ENCODE data around the gene PLEKHH2.
"Not testable (repeated sequence)": the region's sequence is repeated elsewhere in the genome, so short reads cannot be mapped to it uniquely, and the experiment has no call there.

PLEKHH2 gene

DNA sequence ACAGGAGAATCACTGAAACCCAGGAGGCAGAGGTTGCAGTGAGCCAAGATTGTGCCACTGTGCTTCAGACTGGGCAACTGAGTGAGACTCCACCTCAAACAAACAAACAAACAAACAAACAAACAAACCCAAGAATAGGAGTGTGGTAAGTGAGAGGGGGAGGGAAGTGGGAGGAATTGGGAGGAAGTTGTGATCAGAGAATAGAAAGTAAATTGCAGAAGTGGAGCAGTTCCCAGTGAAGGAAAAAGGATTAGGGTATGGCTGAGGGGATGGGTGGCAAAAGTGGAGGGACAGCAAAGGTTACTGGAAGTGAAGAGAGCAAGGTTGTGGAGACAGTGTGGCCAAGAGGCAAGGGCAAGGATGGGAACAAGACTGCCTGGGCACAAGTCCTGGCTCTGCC lies 80.3 kb downstream of the PLEKHH2 start:
- no peak for DNase-seq (ENCODE audit: low spot score)

DNA sequence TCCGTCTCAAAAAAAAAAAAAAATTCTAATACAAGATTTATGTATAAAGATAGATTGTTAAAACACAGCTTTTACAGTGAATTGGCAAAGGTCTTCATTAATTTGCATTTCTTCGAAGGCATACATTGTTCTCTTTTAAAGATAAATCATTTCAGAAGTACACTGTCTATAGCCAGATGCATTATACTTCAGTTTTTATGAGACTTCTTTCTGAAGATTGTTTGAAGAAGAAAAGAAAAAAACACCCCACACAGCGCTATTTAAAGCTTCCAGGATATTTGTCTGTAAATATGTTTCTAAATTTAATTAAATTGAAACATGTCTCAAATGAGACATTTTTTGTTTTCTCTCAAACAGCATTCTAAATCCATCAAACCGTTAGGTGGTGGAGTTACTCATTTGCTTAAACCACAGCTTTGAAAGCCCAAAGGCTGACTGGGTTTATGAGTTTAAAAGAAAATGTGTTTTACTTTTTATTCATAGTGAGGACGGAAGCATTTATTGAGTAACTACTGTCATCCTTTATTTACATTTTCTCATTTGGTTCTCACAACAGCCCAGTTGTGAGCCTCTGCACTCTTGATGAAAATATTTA lies 81.6 kb downstream of the PLEKHH2 start:
- DNase-seq (ENCODE audit: low spot score) = no peak

DNA sequence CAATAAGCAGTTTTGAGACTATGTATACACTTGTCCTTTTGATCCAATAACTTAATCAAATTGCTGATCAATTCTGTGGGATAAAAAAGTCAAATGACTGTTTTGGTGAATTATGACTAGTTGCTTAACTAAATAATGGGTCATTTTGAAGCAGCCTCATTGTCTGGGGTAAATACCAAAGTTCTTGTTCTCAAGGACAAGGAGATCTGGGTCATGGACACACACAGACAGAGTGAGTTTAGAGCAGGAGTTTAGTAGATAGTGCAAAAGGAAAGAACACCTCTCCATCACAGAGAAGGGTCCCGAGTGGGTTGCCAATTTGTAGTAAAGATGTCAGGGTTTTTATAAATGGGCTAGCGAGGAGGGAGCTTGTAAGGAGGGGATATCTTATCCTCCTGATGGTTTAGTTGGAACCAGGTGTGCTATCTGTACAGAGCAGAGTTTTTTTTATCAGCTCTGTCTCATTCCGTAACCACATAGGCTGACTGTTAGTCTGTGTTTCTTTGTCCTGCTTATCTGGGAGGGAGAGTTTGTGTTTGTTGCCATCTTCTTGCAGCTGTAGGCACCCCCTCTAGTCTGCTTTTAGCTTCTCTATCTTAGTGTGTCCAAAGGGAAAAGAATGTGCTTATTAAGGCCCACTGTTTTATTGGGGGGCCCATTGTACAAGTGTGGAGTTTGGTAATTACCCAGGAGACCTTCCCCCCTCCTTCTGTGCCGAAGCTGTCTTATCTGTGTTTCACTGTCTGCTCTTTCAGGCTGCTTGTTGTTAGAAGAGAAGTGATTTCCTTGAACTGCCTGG lies 87.9 kb downstream of the PLEKHH2 start:
- no peak for DNase-seq (ENCODE audit: low spot score)

GRCh38 chr2:43725711-43726246 lies 88.7 kb downstream of the PLEKHH2 start:
- no peak for DNase-seq (ENCODE audit: low spot score)

DNA sequence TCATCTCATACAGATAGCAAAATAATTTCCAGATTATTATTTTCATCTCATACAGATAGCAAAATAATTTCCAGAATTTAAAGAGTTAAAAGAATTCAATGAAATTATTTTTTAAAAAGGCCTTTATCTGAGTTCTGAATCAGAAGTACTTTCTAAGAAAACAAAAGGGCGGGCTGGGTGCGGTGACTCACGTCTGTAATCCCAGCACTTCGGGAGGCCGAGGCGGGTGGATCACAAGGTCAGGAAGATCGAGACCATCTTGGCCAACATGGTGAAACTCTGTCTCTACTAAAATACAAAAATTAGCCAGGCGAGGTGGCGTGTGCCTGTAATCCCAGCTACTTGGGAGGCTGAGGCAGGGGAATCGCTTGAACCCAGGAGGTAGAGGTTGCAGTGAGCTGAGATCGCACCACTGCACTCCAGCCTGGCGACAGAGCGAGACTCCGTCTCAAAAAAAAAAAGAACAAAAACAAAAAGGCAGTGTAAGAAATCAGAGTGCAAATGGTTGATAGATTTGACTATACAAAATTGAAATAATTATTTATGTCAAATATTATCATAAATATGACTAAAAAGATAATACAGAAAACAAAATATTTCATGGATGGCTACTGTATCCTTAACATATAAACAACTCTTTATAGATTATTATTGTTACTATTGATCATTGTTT lies 90.0 kb downstream of the PLEKHH2 start:
- DNase-seq (ENCODE audit: low spot score) = not testable (repeated sequence)

GRCh38 chr2:43727634-43728014 lies 90.6 kb downstream of the PLEKHH2 start:
- DNase-seq (ENCODE audit: low spot score) = no peak

DNA sequence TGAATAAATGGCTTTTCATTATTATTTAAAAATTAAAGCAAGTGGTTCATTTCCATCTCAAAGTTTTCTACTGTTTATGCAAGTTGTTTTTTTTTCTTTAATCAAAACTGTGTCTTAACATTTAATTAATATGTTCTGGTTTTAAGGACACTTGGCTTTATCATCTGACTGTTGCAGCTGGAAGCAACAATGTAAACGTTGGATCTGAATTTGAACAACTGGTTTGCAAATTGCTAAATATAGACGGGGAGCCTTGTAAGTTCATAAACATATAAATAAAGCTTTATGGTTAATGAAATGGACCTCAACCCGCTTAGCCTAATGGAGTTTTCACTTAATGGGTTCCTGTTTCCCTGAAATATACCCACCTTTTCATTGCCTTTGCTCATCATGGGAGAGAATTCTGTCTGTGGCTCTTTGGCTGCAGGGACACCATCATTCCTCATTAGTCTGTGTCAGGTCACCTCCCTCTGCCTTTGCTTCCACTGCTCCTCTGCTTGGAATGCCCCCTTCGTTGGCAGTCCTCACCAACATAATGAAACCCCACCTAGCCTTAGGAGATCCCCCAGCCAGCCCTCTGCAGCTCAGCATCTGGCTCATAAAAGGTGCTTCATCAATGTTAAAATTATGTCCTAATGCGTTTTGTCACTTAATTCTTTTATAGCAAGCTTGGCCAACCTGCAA lies 92.6 kb downstream of the PLEKHH2 start:
- DNase-seq (ENCODE audit: low spot score) = no peak

GRCh38 chr2:43731211-43731610 lies 94.2 kb downstream of the PLEKHH2 start:
- no peak for DNase-seq (ENCODE audit: low spot score)

GRCh38 chr2:43736637-43737036 lies 99.6 kb downstream of the PLEKHH2 start:
- DNase-seq (ENCODE audit: low spot score) = no peak

DNA sequence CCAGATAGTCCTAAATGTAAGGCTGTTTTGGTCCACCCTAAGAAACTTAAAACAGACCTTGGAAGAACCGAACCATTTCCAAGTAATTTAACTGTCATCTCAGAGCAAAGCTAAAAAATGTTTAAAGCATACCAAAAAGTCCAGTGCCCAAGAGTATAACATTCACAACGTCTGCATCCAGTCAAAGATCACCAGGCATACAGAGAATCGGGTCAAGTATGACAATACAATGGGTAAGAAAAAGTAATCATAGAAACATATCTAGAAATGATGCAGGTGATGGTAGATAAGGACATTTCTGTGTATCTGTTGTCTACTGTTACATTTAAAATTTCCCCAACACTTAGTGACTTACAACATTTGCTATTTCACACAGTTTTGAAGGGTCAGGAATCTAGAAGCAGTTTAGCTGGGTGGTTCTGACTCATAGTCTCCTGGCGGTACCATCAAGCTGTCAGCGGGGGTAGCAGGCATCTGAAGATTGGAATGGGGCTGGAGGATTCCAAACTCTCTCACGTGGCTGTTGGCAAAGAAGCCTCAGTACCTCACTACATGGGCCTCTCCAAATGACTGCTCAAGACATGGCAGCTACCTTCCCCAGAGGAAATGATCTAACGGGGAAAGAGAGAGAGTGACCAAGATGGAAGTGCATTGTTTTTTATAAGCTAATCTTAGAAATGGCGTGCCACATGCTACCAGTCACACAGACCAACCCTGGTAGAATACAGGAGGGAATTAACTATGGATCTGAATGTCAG lies 100.2 kb downstream of the PLEKHH2 start:
- peak; percentile 86 for DNase-seq (ENCODE audit: low spot score)

DNA sequence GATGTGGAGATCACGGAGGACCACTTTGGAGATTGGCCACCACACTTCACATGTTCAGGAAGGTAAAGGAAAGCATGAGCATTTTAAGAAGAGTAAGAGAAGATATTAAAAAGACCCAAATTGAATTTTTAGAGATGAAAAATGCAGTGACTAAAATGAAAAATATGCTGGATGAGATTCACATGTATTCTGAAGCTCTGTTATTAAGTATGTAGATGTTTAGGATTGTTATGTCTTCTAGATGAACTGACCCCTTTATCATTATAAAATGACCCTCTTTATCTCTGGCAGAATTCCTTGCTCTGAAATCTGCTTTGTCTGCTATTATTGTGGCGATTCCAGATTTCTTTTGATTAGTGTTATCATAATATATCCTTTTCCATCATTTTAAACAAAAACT lies 100.8 kb downstream of the PLEKHH2 start:
- DNase-seq (ENCODE audit: low spot score) = peak; percentile 5

DNA sequence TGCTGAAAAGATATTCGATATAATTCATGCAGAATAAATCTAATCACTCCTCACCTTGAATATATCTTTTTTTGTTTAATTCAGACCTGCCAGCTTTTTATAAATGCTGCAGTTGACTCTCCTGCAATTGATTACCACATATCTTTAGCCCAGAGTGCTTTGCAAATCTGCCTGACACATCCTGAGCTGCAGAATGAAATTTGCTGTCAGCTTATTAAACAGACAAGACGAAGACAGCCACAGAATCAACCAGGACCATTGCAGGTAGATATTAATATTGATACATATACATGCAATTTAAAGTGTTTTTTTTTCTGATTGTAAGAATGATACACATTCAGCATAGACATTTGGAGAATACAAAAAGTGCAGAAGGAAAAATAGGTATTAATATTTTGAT lies 101.2 kb downstream of the PLEKHH2 start:
- DNase-seq (ENCODE audit: low spot score) = no peak

DNA sequence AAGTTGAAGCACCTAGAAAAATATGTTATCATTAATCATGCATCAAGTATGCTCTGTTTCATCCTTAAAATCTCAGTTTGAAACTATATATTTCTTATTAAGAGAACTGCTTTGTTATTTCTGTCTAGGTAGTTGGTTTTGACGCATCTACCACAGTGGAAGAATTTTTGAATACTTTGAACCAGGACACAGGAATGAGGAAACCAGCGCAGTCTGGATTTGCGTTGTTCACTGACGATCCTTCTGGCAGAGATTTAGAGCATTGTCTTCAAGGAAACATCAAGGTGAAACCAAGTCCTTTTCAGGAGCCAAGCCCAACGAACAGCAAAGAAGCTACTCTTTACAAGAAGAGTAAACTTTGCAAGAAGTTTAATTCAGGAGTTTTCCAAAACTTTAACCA lies 106.6 kb downstream of the PLEKHH2 start:
- DNase-seq (ENCODE audit: low spot score) = no peak

DNA sequence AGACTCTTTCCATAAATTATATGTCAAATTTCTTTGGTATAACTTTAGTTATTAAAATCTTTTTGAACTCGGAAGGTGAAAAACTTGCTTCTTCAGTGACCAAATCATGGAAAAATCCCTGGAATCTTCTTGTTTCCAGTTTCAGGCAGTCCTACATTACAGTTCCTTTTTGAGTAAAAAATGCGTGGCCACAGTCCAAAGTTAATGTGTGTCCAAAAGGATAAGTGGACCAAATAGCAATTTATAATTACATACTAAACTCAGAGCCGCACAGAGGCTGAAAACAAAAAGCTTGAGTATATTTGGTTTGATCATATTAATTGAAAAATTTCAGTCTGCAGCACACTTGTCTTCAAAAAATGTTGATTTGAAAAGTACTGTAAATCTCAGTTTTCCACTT lies 108.4 kb downstream of the PLEKHH2 start:
- peak; percentile 69 for DNase-seq (ENCODE audit: low spot score)

GRCh38 chr2:43748333-43748732 lies 111.3 kb downstream of the PLEKHH2 start:
- no peak for DNase-seq (ENCODE audit: low spot score)

- no peak for DNase-seq (ENCODE audit: low spot score)
Measured at GRCh38 chr2:43749583-43749982, 112.5 kb downstream of the PLEKHH2 start.

- no peak for DNase-seq (ENCODE audit: low spot score)
Measured at GRCh38 chr2:43751476-43751990, 114.5 kb downstream of the PLEKHH2 start.

DNA sequence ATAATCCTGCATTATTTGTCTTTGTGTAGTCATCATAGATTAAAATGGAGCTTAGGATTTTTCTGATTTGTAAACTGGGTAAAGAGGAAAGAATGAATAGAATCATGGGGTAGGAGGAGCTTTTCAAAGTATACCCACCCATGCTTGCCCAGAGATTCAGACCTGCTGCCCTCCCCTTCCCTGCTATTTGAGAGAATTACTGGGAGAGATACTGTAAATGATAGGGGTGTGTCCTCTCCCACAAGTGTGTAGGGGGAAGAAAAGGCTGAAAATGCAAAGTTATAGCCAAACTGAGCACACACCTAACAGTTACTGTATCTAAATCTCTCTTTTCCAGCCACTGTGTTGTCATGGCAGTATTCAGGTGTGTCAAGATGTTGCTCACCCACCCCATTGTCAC lies 115.2 kb downstream of the PLEKHH2 start:
- DNase-seq (ENCODE audit: low spot score) = no peak

DNA sequence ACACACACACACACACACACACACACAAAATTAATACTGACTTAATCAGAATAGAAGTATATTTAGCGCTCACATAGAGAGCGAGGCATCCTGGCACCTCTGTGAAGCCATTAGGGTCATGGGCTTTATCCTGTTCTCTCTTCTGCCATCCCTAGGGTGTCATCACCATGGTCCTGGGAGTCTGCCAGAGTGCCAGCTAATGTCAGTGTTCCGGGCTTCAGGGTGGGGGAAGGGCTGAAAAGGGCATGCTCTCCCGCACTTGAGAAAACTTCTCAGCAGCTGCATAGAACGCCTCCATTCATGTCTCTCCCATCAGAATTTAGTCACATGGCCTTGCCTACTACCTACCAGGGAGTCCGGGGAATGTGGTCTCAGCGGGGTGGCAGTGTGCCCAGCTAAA lies 117.1 kb downstream of the PLEKHH2 start:
- no peak for DNase-seq (ENCODE audit: low spot score)

DNA sequence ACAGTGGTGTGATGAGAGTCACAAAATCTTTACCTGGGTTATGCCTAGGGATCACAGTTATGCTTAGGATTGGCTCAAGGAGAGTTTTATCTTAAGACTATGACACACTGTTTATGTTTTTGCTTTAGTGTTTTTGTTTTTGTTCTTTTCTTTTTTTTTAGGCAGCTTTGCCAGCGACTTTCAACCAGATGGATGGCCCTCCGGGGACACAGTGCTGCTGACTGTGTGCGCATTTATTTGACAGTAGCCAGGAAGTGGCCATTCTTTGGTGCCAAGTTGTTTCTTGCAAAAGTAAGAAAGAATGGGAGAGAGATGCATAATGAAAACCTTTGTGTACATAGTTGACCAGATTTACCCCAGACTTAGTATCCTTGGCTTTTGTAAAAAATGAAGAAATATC lies 121.7 kb downstream of the PLEKHH2 start:
- peak; percentile 41 for DNase-seq (ENCODE audit: low spot score)

- DNase-seq (ENCODE audit: low spot score) = peak; percentile 58
Measured at GRCh38 chr2:43759195-43759594, 122.1 kb downstream of the PLEKHH2 start.

Measured in GM03348 (cell line).